GM19238 (cell line): Measurements from ENCODE around the gene PRDM10.

Experiments used
- DNase-seq: peaks from one replicate; pipeline ENCODE4 v3.0.0; 2011; ENCODE audit warnings: low spot score; ENCODE audit not compliant: insufficient read length

PRDM10 gene

DNA sequence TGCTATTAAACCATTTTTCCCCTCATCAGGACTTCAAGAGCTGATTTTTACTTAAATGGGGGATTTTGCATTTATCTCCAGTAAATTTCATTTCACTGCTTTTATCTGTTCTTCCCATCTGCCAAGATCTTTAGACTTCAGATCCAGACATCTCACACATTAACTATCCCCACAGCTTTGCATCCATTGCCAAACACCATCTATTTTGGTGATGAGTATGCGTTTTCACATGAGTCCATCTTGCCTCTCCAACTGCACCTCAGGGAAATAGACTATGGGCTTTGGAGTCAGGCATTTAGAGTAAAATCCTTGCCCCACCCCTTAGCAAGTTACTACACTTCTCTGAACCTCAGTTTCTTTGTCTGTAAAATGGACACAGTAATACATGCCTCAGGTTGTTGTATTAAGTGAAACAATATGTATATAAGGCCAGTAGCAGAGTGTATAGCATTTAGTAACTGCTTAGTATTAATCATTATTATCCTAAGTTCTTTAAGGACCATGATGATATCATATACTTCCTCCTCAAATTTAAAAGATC lies 53.6 kb downstream of the PRDM10 start:
- no peak for DNase-seq

DNA sequence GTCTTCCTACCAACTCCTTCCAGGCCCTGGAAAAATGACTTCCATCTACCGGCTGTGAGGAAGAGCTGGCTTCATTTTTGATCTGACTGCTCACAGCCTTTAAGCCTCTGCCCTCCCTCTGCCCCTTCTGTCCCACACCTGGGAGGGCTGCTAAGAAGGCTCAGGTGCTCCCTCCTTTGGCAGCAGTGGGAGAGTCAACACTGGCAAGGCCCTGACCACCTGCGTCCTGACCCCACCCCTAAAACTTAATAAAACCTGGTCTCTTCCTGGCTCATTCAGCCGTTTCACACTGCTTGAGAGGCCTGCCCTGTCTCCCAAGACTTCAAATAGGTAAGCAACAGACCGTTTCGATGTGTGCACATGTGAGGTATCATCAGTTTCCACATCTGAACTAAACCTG lies 55.2 kb downstream of the PRDM10 start:
- DNase-seq = no peak

DNA sequence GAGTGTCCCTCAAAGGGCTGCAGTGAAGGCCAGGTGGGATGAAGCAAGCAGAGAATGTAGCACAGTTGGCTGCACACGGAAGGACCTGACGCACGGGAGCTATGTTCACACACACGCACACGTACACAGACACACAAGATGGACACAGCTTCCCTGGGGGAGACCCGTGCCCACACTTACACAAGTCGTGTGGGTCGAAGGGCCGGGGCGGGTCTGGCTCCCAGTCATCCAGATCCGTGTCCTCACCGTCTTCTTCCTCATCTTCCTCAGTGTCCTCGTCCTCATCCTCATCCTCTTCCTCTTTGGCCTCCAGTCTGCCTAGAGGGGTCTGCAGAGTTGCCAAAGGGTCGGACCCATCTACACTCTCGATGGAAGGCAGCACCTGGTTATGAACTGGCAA lies 55.7 kb downstream of the PRDM10 start:
- DNase-seq = no peak

DNA sequence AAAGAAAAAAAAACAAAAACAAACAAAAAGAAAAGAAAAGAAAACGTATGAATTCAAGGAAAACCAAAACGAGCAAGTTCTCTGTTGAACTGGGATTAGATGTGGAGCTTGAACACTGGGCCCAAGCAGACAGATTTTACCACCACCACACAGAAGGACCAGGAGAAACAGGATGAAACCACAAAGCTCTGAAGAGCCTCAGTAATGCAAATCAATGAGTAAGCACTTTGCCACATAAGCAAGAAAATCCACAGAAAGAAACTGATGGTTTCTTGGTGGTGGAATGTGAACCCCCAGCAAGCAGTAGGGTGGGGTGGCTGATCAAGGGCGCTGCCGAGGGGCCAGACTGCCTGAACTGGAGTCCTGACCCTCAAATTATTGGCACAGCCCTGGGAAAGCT lies 56.4 kb downstream of the PRDM10 start:
- DNase-seq = no peak

DNA sequence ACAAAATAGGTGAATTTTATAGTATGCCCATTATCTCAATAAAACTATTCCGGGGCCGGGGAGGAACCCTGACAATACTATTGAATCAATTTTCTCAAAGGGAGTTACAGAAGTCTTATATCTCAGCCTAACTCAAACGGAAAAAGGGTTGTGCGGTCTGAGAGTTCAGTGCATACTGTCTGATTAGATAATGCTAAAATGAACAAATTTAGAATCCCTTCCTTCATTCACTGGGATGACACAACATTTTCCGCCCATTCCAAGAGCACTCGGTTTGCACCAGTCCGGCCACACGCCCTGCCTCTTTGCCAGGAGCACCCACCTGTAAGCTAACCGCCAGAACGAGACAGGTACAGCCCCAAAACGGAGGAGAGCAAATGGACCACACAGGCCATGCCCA lies 57.3 kb downstream of the PRDM10 start:
- no peak for DNase-seq

DNA sequence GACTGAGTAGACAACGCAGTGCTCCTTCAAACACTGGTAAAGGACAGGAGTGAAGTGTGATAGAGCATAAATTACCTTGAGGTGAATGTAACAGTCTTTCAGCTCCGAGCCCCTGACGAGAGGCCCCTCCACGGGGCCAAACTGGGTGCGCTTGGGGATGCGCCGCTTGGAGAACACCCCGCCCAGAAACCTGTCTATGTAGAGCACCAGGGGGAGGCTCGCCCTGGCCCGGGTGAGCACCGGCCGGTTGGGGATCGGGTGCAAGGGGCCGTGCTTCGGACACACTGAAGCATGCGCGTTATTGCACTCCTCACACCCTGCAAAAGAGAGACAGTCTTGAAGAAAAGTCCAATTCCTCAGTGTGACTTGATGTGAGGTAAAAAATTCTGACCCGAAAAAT lies 57.9 kb downstream of the PRDM10 start:
- DNase-seq = no peak

DNA sequence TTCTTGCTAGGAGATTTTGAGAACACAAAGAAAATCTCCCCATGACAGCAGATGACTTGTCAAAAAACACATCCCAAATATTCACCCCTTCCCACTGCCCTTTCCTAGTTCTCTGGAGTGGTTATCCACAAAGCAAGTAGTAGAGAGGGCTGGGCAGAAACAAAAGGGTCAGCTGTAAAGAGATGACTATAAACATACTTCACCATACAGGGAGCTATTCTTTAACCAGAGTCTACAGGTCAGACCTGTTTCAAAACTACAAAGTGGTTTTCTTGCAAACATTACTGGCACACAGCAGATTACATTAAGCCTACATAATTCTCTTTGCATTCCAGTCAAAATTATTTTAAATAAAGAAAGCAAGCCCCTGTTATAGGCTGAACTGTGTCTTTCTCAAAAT lies 59.6 kb downstream of the PRDM10 start:
- DNase-seq = no peak

DNA sequence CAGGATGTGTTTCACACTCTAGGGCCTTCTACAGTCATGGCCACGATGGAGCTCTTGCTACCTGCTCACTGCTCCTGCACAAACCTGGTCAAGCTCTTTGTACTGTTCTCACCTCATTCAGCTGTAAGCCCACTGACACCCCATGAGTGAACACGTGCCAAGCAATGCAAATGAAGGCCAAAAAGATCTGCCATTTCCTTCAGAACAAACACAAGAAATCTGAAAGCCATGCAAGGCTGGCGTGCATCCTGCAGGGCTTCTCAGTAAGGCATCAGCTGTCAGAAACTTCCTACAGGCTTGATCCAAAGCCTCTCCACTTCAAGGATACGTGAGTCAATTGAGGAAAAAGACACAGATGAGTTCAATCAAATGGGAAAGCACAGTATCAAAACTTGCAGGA lies 63.1 kb downstream of the PRDM10 start:
- DNase-seq = no peak

DNA sequence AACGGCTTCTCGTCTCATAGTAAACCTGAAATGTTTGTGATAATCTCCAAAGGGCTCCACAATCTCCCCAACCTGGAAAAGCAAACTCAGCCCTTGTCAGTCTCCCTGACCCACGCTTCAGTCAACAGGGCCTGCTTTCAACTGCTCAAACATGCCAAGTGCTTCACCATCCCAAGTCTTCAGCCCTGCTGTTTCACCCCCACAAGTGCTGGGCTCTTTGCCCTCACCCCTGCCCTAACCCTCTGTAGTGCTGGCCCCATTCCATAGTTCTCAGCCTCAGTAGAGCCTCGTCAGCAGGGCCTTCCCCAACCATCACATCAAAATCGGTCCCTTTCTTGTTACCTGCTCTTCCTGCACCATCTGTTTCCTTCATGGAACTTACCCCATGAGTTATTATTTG lies 63.9 kb downstream of the PRDM10 start:
- no peak for DNase-seq

DNA sequence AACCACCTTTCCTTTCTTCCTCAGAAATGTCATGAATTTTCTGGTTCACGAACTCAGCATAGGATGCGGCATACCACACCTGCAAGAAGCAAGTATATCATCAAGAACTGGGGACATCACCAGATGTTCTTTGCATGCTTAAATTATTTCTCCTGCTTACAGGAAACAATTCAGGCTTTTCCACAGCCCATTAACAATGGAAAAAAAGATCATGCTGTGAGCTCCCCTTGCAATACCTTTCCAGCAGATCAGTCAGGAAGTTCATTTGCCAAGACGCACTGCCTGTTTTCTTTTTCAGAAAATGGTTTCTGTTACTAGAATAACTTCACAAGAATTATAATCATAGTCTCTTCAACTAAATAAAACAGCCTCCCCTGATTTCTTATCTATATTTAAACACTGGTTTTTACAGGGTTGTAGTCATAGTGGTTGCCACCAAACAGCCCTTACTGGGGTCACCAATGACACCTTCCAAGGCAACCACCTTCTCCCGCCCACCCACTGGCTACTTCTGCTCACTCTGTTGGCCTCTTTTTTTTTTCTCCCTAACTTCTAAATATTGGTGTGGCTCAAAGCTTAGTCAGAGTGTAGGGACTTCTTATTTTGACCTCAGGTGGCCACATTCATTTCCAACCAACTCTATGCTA lies 64.9 kb downstream of the PRDM10 start:
- DNase-seq = no peak

DNA sequence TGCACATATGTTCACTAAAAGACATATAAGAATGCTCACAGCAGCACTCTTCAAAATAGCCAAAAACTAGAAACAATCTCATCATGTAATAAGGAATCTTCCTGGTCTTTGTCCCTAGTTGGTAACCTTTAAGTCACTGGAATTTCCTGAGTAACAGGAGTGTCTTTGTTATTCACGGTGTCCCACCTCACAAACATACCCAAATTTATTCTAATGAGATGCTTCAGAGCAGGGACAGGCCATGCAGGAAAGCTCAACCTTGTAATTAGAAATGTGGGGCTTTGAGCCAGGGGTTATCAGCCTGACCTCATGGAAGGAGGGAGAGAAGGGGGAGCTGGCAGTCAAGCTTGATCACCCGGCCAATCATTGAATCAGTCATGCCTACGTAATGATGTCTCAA lies 66.9 kb downstream of the PRDM10 start:
- DNase-seq = no peak

DNA sequence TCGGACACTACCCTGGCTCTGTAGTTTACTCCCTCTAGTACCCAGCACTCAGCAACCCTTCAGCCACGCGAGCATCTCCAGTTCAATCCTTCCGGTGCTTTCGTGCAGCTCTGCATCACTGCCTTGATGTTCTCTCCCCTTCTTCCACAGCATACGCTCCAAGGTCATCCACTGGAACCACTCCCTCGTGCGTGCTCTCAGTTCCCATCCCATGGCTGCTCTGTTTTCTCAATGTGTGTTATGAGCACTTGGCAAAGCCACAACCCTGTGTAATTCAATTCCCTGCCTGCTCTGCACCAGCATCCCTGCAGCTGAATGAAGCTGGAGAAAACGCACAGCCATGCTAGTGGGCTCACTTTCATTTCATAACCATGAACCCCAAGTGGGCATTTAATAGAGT lies 68.7 kb downstream of the PRDM10 start:
- no peak for DNase-seq

DNA sequence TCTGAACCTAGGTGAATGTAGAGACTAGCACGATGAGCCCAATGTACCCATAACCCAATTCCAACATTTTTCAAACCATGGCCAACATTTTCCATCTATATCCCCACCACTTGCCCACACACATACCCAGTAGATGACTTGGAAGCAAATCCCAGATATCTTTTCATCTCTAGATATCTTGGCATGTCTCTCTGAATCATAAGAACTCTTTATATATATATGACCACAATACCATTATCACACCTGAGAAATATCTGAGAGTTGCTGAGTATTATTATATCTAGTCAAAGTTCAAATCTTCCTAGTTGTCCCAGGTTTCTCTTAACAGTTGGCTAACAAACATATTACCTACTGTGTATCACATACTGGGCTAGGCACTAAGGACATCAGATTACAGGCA lies 69.4 kb downstream of the PRDM10 start:
- no peak for DNase-seq

DNA sequence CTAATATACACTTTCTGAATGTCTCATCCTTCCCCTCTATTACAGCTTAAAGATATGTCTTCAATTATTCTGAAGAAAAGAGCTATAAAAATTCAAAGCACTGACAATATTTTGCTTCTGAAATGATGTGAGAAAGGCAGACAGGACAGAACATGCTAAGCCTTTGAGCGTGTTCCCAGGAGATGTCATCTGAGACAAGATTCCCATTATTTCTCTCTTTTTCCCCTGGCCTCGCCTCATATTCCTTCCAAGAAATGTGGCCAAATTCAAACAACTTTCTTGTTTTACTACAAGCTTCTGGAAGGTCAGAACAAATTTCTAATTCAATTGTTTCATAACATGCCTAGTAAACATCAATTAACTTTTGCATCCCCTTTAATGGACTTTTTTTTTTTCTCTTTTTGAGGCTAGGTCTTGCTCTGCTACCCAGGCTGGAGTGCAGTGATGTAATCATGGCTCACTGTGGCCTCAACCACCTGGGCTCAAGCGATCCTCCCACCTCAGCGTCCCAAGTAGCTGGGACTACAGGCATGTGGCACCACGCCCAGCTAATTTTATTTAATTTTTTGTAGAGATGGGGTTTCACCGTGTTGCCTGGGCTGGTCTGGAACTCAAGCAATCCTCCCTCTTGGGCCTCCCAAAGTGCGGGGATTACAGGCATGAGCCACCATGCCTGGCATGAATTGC lies 70.1 kb downstream of the PRDM10 start:
- DNase-seq = no peak

DNA sequence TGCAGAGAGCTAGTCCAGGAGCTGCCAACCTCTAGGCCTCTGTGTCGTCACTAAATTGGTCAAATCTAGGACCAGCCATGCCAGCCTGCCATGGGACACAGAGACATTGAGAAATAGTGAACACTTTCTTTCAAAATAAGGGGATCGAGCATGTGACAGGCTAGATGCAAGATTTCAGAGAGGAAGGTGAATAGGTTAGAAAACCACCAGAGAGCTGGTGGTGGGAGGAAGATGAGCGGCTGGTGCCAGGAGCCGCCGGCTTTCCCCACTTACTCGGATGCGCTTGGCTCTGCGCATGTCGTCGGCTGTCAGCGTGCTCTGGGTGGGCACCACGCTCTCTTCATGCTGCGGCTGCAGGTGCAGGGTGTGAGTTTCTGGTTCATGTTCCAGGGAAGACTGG lies 71.9 kb downstream of the PRDM10 start:
- DNase-seq = no peak

DNA sequence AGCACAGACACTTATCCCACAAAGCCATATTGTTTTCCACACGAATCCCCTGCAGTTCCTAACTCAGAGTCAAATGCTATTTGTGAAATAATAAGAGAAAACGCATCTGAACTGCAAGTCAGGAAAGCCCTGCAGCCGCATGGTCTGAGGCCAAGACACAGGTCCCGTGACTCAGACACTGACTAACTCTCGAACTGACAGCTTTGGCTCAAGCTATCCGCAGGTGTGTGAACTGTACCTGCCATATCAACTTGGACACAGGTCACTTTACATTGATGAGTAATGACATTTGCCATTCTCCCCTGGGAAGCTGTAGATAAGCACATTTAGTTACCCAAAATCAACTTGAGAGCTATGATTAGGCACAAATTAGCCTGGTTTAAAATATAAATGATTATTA lies 72.3 kb downstream of the PRDM10 start:
- DNase-seq = no peak

DNA sequence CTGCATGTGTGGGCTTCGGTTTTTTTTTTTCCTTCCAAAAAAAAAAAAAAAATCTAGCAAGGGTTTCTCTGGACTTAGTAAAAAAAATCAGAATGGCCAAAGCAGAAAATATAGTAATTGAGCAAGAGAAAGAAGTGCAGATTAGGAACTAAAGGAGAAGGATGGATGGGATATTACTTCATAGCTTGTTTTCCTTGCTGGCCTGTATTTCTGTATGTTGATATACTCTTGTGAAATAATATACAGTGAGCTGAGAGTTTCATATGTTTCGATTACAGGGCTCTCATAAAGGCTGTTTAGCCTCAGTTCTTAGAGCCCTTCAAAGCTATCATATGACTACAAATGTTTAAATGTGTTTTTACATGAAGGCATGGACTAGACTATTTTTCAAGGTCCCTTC lies 72.9 kb downstream of the PRDM10 start:
- DNase-seq = no peak

DNA sequence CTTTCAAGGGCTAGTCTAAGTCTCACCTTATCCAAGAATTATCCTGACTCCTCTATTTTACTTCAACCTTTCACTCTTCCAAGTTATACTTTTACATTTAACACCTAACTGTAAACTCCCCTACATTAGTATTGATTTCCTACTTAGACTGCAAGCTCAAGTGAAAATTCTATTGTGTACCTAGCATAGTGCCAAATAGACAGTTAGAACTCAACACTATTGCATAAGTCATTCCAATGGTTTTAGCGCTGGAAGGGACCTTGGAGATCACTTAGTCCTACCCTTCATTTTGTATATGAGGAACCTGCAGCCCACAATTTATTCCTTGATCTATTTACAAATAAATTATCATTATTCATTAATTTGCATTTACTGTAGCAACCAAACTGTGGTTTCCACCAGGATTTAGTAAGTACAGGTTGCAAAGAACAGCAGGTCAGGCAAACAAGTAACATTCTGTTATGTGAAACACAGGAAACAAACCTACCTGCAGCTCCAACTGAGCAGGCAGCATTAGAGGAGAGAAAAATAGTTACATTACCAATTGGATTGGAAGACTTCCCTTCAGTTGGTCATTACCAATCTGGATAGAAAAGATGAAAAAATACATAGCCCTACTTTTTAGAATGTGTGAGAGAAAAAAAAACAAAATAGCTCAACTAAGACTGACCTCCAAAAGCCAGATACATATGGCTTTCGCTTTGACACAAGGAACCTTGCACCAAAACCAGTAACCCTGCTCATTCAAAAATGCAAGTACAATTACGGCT lies 73.5 kb downstream of the PRDM10 start:
- no peak for DNase-seq

DNA sequence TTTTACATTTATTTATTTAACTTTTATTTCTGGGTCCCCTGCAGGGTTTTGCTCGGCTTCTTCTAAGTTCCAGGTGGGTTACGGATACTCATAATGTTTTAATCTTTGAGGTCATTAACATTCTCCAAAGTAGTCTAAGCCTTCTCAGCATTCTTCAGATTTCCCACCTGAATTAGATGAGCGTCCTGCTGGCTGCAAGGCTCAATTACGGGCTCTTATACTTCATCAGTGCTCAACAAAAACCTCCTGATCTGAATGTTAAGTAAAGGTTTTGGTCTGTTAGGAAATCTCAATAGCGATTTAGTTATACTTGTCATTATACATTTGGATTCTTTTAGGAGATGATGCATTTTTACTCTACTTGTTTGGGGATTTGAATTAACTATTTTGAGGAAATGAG lies 80.0 kb downstream of the PRDM10 start:
- no peak for DNase-seq

DNA sequence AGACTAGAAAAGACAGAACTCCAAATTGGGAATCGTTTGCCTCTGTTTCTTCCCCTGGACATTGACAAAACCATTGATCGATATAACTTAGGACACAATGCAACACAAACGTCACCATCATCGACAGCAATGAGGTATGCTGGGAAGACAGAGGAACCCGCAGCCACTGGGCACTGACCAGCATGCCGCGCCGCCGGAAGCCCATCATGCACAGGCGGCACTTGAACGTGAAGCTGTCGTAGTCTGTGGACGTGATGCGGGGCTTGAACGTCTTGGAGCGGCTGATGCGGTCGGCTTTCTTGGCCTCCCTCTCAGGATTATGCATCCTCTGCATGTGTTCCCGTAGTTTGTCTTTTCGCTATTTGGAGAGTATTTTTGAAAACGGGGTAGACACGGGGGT lies 84.3 kb downstream of the PRDM10 start:
- DNase-seq = no peak

DNA sequence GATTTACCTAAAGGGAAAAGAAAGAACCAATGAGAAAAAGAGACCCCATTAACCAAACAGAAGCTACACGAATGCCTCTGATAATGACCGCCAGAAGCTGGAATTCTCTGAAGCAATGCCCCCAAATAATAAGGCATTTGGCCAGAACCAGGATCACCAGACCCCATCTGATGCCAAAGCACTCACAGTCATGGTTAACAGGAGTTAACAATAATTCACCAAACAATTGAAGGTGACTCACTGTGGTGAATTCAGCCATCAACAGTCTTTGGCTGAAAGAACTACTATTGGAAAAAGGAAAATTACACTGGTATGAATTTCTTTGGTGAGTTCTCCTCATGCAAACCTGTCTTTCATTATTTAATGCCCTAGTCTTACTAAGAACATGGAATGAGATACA lies 85.4 kb downstream of the PRDM10 start:
- DNase-seq = no peak

DNA sequence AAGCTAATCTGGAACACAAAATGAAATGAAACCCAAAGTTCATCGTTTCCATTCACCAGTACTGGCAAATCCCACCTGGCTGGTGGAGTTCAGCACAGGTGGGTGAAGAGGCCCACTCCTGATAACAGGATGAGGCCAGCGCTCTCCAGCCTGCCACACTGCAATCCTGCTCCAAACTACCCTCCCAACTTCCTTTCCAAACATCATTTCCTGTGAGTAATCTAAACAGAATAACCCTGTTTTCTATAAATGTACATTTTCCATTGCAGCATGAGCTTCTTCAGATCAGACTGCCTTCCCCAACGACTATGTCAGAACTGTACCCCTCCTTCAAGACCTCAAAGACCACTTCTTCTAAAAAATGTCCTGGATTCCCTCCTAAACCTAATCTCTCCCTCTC lies 91.3 kb downstream of the PRDM10 start:
- DNase-seq = no peak

DNA sequence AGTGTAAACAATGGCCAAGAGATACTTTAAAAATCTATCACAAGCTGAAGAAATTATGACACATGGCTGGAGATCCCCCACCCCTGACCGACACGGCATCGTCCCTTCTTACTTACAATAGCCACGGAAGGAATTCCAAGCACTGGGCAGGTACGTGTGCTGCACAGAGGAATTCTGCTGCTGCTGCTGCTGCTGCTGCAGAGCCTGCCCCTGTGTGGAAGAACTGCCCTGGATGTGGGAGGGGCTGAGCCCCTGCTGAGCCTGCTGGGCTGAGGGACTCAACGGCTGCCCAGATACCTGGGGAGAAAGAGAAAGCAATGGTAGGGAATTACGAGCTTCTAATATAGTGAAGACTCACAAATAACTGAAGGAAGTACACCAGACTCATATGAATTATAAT lies 92.3 kb downstream of the PRDM10 start:
- no peak for DNase-seq
